Epithelial cell of esophagus (primary cell): ENCODE results near the gene CRAT.
A peak's percentile ranks its signal among the peaks of the same experiment; 100 is the strongest.
"Not testable (repeated sequence)": the region's sequence is repeated elsewhere in the genome, so short reads cannot be mapped to it uniquely, and the experiment has no call there.

Source experiments
- DNase-seq: peaks from one replicate; pipeline ENCODE4 v3.0.0; 2010; ENCODE audit warnings: low read depth
- H3K4me3 ChIP-seq: 2 replicates; pipeline ENCODE4 v1.5.1; 2011; ENCODE audit warnings: mild to moderate bottlenecking, low read length, control low read depth
- TF ChIP-seq, protein P1 (sequence below): IDR thresholded peaks from 2 replicates; pipeline ENCODE4 v1.5.1; 2011; ENCODE audit warnings: low read depth, mild to moderate bottlenecking, low read length, control low read depth, inconsistent platforms; ENCODE audit not compliant: insufficient read depth; ENCODE audit errors: missing control alignments

The CRAT gene

DNA sequence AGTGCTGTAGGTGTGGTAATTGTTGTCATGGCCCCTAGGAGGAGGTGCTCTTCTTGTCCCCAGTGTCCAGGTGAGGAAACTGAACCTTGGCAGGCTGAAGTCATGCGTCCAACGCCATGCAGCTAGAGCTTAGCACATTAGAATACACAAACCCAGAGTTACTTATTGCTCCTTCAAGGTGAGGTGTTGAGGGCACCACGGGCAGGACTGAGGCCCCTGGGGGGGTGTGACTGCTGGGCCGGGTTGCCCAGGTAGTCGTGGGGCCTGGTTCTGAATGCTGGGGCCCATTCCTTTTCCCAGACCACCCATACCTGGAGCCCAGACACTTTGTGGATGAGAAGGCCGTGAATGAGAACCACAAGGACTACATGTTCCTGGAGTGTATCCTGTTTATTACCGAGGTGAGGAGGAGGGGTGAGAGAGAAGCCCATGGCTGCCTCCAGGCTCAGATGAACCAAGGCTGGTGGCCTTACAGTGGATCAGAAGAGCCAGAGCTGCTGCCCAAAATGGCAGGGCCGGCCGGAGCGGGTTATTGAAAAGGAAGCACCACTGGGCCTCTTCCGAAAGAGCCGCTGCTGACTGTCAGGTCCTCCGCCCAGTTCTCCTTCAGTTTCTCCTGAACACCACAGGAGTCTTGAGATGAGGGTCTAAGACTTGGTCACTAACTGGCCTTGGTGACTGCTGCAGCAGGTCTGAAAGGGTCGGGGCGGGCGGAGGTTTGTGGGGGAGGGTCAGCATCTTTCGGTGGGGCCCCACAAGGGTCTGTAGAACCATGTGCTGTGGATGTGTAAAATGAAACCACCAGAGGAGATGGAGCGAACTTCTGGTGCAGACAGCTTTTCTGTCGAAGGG, 26.9 kb upstream of the CRAT start:
- TF ChIP-seq, protein P1, sequence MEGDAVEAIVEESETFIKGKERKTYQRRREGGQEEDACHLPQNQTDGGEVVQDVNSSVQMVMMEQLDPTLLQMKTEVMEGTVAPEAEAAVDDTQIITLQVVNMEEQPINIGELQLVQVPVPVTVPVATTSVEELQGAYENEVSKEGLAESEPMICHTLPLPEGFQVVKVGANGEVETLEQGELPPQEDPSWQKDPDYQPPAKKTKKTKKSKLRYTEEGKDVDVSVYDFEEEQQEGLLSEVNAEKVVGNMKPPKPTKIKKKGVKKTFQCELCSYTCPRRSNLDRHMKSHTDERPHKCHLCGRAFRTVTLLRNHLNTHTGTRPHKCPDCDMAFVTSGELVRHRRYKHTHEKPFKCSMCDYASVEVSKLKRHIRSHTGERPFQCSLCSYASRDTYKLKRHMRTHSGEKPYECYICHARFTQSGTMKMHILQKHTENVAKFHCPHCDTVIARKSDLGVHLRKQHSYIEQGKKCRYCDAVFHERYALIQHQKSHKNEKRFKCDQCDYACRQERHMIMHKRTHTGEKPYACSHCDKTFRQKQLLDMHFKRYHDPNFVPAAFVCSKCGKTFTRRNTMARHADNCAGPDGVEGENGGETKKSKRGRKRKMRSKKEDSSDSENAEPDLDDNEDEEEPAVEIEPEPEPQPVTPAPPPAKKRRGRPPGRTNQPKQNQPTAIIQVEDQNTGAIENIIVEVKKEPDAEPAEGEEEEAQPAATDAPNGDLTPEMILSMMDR: no peak
- DNase-seq: no peak
- no peak overlapping the region for H3K4me3 ChIP-seq

DNA sequence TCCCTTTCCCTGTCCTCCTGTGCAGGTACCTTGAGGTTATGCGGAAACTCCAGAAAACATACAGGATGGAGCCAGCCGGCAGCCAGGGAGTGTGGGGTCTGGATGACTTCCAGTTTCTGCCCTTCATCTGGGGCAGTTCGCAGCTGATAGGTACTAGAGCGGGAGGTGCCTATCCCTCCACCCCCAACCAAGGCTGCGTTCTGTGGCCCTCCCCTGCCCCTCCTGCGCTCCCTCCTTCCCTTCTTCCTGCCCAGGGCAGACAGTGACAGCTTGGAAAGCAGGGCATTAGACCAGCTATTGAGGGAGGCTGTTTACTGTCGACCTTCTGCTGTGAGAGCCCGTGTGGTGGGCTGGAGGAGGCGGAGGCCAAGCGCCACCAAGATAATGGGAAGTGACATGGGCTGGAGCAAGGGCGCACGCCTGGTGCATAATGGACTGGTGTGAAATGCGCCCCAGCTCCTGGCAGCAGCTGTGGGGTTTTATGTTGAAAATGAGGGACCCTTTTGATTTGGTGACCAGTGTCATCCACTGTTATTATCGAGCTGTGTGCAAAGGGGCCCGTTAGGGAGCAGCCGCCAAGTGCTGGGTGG, 25.9 kb upstream of the CRAT start:
- TF ChIP-seq, protein P1: no peak
- no peak overlapping the region for H3K4me3 ChIP-seq
- no peak for DNase-seq

DNA sequence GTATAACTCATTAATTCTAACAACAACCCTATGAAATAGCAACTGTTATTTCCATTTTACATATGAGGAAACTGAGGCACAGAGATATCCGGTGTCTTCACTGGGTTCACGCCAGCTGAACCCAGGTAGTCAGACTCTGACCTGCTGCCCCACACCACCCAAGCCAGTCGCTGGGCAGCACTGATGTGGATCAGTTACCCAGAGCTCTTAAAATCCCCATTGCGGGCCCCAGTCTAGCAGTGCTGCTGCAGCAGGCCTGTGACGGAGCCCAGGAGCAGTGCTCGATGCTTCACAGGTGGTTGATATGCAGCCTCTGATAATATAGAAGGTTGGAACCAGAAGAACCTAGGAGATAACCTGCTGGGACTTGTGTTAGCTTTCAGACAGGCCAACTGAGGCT, 24.9 kb upstream of the CRAT start:
- H3K4me3 ChIP-seq: no peak overlapping the region
- no peak for DNase-seq
- TF ChIP-seq, protein P1: no peak

DNA sequence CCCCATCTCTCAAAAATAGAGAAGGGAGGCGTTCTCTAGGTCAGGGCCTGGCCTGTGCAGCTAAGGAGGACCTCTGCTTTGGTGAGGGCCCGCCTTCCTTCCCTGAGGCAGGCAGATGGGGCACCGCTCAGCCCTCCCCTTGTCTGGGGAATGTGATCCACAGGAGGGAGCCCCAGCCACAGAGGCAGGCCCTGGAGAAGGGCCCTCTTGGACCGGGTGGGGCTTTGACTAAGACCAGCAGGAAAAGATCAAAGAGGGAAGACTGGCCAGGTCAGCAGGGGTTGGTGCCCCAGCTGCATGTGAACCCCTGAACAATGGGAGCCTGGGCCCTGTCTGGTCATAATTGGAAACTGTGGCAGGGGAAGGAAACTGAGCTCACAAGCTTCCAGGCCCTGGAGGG, 22.5 kb upstream of the CRAT start:
- no peak for DNase-seq
- no peak overlapping the region for H3K4me3 ChIP-seq
- TF ChIP-seq, protein P1: no peak

DNA sequence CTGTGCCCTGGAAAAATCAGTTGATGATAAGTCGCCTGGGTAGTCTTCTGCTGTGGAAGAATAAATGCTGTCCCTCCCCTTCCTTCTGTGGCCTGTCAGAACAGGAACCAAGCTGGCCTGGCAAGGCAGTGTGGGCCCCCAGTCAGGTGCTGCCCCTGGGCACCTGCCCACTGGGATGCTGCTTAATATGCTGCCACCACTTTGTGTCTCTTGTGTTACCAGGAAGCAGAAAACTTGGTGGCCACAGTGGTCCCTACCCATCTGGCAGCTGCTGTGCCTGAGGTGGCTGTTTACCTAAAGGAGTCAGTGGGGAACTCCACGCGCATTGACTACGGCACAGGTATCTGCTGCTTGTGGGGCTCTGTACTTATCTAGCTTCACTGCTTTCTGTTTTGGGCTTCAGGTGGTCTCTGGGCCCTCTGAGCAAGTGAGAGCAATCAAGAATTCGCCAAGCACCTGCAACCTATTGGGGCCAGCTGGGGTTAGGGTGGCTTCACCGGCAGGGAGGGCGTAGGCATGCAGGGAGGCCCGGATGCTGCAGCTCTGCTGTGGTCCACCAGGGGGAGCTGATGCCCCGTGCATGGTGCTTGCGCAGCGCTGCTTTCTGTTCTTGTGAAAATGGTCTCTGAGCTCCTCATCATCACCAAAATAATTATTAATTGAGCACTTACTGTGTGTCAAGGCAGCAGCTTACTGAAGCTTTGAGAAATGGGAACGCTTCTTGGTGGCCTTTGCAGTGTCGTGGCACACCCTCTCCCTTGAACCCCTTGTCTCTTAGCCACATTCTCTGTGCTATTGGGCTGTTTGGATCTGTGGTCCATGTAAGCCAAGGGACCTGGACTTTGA, 20.9 kb upstream of the CRAT start:
- H3K4me3 ChIP-seq: no peak overlapping the region
- peak; percentile 69 for DNase-seq
- TF ChIP-seq, protein P1: peak; percentile 99

DNA sequence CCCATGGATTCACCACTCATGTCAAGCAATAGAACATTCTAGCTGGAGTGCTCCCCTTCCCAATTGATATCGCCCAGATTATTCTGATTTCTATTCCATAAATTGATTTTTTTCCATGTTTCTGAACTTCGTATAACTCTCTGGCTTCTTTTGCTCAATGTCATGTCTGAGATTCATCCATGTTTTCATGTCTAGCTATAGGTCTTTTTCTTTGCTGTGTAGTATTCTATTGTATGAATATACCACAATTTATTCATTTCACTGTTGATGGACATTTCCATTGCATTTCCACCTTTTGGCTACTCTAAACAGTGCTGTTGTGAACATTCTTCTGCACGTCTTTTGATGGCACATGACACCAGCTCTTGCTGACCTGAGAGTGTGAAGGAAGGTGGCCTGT, 20.2 kb upstream of the CRAT start:
- H3K4me3 ChIP-seq: no peak overlapping the region
- TF ChIP-seq, protein P1: no peak
- no peak for DNase-seq

DNA sequence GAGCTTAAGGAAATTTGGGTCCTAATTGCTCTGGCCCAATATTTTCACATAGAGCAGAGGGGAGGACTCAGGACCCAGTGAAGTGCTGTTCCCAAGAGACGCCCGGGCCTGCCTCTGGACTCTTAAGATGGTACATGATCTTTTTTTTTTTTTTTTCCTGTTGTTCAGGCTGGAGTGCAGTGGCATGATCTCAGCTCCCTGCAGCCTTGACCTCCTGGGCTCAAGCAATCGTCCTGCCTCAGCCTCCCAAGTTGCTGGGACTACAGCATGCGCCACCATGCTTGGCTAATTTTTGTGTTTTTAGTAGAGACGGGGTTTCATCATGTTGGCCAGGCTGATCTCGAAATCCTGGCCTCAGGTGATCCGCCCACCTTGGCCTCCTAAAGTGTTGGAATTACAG, 19.7 kb upstream of the CRAT start:
- not testable (repeated sequence) for DNase-seq, H3K4me3 ChIP-seq
